Calu3 (cell line): ENCODE measurements around the gene FMN1. TPM values are rescaled to one million over a fixed set of nuclear protein-coding genes. Genes with fewer than 3 reads are reported as not detected.
"Not testable (repeated sequence)": the region's sequence is repeated elsewhere in the genome, so short reads cannot be mapped to it uniquely, and the experiment has no call there.

Experiments
- BruUV-seq: library from RNA; stranded (reverse); fragments of 400-500 nt; replicated peaks from 2 replicates; lab custom pipeline; 2021; lab: Mats Ljungman, UMichigan
- CTCF ChIA-PET: fragments of 300-600 bp; sonication (Branson Sonifier 250); formaldehyde crosslinking; loops from one replicate; lab custom pipeline; 2022; ENCODE audit warnings: antibody characterized with exemption; lab: Charles Lee
- DNase-seq: peaks from one replicate; pipeline ENCODE4 v3.0.0; 2022
- H3K27ac Mint-ChIP-seq: one replicate; pipeline ENCODE4 v1.8.0; 2022; ENCODE audit warnings: mixed read lengths; ENCODE audit not compliant: unreplicated experiment
- H3K27me3 Mint-ChIP-seq: one replicate; pipeline ENCODE4 v1.8.0; 2022; ENCODE audit warnings: mixed read lengths; ENCODE audit not compliant: unreplicated experiment
- H3K36me3 Mint-ChIP-seq: one replicate; pipeline ENCODE4 v1.8.0; 2022; ENCODE audit warnings: mild to moderate bottlenecking, moderate library complexity, mixed read lengths; ENCODE audit not compliant: insufficient read depth, unreplicated experiment
- H3K4me1 Mint-ChIP-seq: one replicate; pipeline ENCODE4 v1.8.0; 2022; ENCODE audit warnings: mild to moderate bottlenecking, low read depth, mixed read lengths; ENCODE audit not compliant: unreplicated experiment
- H3K4me3 Mint-ChIP-seq: one replicate; pipeline ENCODE4 v1.8.0; 2022; ENCODE audit warnings: mild to moderate bottlenecking, low read depth, moderate library complexity, mixed read lengths; ENCODE audit not compliant: unreplicated experiment
- H3K9me3 Mint-ChIP-seq: one replicate; pipeline ENCODE4 v1.8.0; 2022; ENCODE audit warnings: low read depth, mixed read lengths; ENCODE audit not compliant: unreplicated experiment
- CTCF ChIP-seq: fragments of 200-600 bp; IDR thresholded peaks from one replicate; pipeline ENCODE4 v1.8.0; 2022; ENCODE audit warnings: antibody characterized with exemption; ENCODE audit not compliant: unreplicated experiment
- intact Hi-C: fragments of 100-400 bp; cut with micrococcal nuclease; formaldehyde crosslinking; loops from one replicate; pipeline ENCODE4 v1.10.0; 2022; ENCODE audit not compliant: unreplicated experiment
- total RNA-seq: library from RNA; stranded (reverse); gene quantifications from 2 replicates; pipeline ENCODE4 v1.2.3, GENCODE V29; 2022

FMN1 gene
- total RNA-seq, 1 experiment from 2014 or later, result 7.1 TPM

- BruUV-seq, result no TSS peak
- no peak overlapping the region for H3K4me3 Mint-ChIP-seq
- TF ChIP-seq CTCF, result no peak
- no peaks in the 10 kb centered on the region for H3K27me3 Mint-ChIP-seq
- no peaks in the 10 kb centered on the region for H3K4me1 Mint-ChIP-seq
- H3K36me3 Mint-ChIP-seq, result no peaks in the 10 kb centered on the region
- intact Hi-C loops, result loop anchor here (10.0 kb wide), 1 partner anchor 108 kb away; no protein-coding TSS in a partner anchor
- no peaks in the 10 kb centered on the region for H3K9me3 Mint-ChIP-seq
- no peak for DNase-seq
- CTCF ChIA-PET, result no interaction called here
- H3K27ac Mint-ChIP-seq, result no peak overlapping the region
Observed at GRCh38 chr15:32952901-32953532, 241.5 kb downstream of the FMN1 start.

GRCh38 chr15:32951736-32952464, 242.6 kb downstream of the FMN1 start:
- CTCF ChIA-PET, result no interaction called here
- Mint-ChIP-seq H3K27me3 (no peaks in the 10 kb centered on the region), H3K4me1 (no peaks in the 10 kb centered on the region), H3K9me3 (no peaks in the 10 kb centered on the region), H3K27ac (no peak overlapping the region), H3K36me3 (no peaks in the 10 kb centered on the region), H3K4me3 (no peak overlapping the region)
- no peak for DNase-seq
- intact Hi-C loops, result loop anchor here (10.0 kb wide), 1 partner anchor 107 kb away; no protein-coding TSS in a partner anchor
- no peak for TF ChIP-seq CTCF
- BruUV-seq, result no TSS peak

GRCh38 chr15:32950051-32950450, 244.5 kb downstream of the FMN1 start:
- H3K27ac Mint-ChIP-seq, result not testable (repeated sequence)
- intact Hi-C loops, result loop anchor here (10.0 kb wide), 1 partner anchor 105 kb away; no protein-coding TSS in a partner anchor

GRCh38 chr15:32946210-32946609, 248.3 kb downstream of the FMN1 start:
- DNase-seq, result no peak
- Mint-ChIP-seq H3K27me3 (no peaks in the 10 kb centered on the region), H3K4me1 (no peaks in the 10 kb centered on the region), H3K4me3 (no peak overlapping the region), H3K27ac (no peak overlapping the region), H3K9me3 (no peaks in the 10 kb centered on the region), H3K36me3 (no peaks in the 10 kb centered on the region)
- CTCF ChIA-PET, result no interaction called here
- intact Hi-C loops, result no loop called here
- TF ChIP-seq CTCF, result no peak
- BruUV-seq, result no TSS peak

More at GRCh38 chr15:32950051-32950450, 244.5 kb downstream of the FMN1 start:
- DNase-seq, CTCF ChIA-PET, H3K4me3 Mint-ChIP-seq, H3K27me3 Mint-ChIP-seq, H3K4me1 Mint-ChIP-seq, BruUV-seq, H3K9me3 Mint-ChIP-seq, H3K36me3 Mint-ChIP-seq: not testable (repeated sequence)
